Measurements from ENCODE around the gene COX4I1. TPM values are rescaled to one million over a fixed set of nuclear protein-coding genes. Genes with fewer than 3 reads are reported as not detected.

The COX4I1 gene
- total and polyA plus RNA-seq, 9 of the 15 experiments (the other 6 are each of a cell fraction or from before 2014, with no cell fraction given), result 651 to 2,356 (median 1,032) TPM

DNA sequence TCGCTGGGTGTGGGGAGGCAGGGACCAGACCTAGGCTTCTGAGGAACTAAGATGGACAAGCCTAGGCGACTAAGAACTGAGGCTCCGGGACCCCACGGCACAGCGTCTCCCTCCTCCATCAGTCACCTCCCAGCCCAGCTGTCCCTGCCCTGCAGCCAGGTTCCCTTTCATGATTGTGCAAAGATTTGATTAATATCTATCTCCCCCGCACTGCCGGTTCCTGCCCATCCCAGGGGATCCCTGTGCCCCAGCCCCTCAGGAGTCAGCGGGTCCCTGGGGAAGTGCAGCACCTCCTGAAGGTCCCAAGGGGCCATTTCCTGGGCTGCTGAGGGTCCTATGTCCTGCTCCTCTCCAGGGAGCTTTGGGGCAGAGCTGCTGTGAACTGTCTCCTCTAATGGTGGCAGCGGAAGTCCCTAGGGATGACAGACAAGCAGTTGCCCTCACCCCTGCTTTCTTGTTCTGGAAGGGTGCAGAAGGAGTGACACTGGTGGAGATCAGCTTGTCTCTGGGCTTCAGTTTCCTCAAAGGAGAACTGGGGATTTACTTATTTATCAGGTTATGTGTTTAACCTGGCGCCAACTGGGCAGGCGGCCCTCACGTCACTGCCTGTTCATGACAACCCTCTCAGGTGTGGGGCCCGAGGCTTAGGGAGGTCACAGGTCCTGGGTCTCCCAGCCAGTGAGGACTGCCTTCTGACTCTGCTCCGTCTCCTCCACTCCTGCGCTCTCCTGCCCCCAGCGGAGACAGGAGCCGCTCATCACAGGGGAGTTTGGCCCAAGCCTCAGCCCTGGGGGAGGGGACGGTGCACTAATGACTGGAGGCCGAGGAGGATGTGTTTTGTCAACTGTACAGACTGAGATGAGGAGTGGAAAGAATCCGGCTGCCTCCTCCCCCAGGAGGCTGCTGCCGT is 46.7 kb upstream of the COX4I1 start (continued):
- TF ChIP-seq, protein P1, sequence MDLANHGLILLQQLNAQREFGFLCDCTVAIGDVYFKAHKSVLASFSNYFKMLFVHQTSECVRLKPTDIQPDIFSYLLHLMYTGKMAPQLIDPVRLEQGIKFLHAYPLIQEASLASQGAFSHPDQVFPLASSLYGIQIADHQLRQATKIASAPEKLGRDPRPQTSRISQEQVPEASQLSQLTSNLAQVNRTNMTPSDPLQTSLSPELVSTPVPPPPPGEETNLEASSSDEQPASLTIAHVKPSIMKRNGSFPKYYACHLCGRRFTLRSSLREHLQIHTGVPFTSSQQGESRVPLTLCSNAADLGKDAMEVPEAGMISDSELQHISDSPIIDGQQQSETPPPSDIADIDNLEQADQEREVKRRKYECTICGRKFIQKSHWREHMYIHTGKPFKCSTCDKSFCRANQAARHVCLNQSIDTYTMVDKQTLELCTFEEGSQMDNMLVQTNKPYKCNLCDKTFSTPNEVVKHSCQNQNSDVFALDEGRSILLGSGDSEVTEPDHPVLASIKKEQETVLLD (IDR thresholded peaks at IDR 0.05), result no peak
- TF ChIP-seq SMARCA4 (IDR thresholded peaks at IDR 0.05), result peak; percentile 87
- TF ChIP-seq SMARCE1 (IDR thresholded peaks at IDR 0.05), result peak; percentile 83
- peak; percentile 42; the same call in 1 of the 2 replicates for TF ChIP-seq ZBTB7A (IDR thresholded peaks at IDR 0.05; ENCODE audit: borderline replicate concordance, control insufficient read depth, low read depth, low read length)
- TF ChIP-seq, protein P2, sequence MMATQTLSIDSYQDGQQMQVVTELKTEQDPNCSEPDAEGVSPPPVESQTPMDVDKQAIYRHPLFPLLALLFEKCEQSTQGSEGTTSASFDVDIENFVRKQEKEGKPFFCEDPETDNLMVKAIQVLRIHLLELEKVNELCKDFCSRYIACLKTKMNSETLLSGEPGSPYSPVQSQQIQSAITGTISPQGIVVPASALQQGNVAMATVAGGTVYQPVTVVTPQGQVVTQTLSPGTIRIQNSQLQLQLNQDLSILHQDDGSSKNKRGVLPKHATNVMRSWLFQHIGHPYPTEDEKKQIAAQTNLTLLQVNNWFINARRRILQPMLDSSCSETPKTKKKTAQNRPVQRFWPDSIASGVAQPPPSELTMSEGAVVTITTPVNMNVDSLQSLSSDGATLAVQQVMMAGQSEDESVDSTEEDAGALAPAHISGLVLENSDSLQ (IDR thresholded peaks at IDR 0.05), result 0 out of 2 replicates have a peak, but pooled peaks have one; percentile 21
- TF ChIP-seq ZNF589 (CRISPR knock-in tag; IDR thresholded peaks at IDR 0.05; ENCODE audit: low read depth), result no peak
- TF ChIP-seq POLR3A (IDR thresholded peaks at IDR 0.05; ENCODE audit: borderline replicate concordance, extremely low read depth, insufficient read depth, insufficient read length), result no peak
- TF ChIP-seq HEY1 (CRISPR knock-in tag; IDR thresholded peaks at IDR 0.05; ENCODE audit: borderline replicate concordance), result no peak
- no peak for TF ChIP-seq MYC (IDR thresholded peaks at IDR 0.05; ENCODE audit: low read depth, low read length)
- TF ChIP-seq MYC (CRISPR knock-in tag; IDR thresholded peaks at IDR 0.05; ENCODE audit: borderline replicate concordance, low read depth), result no peak
